Tibial nerve (tissue), 4 donors: Measurements from ENCODE around the gene OXCT1. TPM values are rescaled to one million over a fixed set of nuclear protein-coding genes. Genes with fewer than 3 reads are reported as not detected.

Experiments
- DNase-seq, 2 donors: peaks; one replicate each; pipeline ENCODE4 v3.0.0-alpha.2; 2019; ENCODE audit warnings: low spot score in 2 of 2
- H3K27ac ChIP-seq, 4 donors: fragments of 200-600 bp; sonication (generic) in 3 of 4; one replicate each; pipeline ENCODE4 v1.5.1; 2017 to 2019; ENCODE audit warnings: mild to moderate bottlenecking in 1 of 4
- H3K27me3 ChIP-seq, 2 donors: fragments of 200-600 bp; sonication (generic) in 1 of 2; one replicate each; pipeline versions ENCODE4 v1.5.1 to v1.6.0; 2017 to 2019
- H3K36me3 ChIP-seq, 3 donors: fragments of 200-600 bp; sonication (generic); one replicate each; pipeline ENCODE4 v1.5.1; 2018 to 2019
- H3K4me1 ChIP-seq, 4 donors: fragments of 200-600 bp; sonication (generic) in 3 of 4; one replicate each; pipeline ENCODE4 v1.5.1; 2017 to 2019
- H3K4me3 ChIP-seq, 4 donors: fragments of 200-600 bp; sonication (generic) in 3 of 4; one replicate each; pipeline ENCODE4 v1.5.1; 2017 to 2019; ENCODE audit warnings: mild to moderate bottlenecking in 1 of 4, moderate library complexity in 1 of 4
- H3K9me3 ChIP-seq, 4 donors: fragments of 200-600 bp; sonication (generic) in 3 of 4; one replicate each; pipeline ENCODE4 v1.5.1; 2017 to 2019
- EP300 ChIP-seq, 2 donors: sonication (generic); formaldehyde crosslinking; IDR thresholded peaks; one replicate each; pipeline ENCODE4 v1.6.1; 2017; ENCODE audit warnings: antibody characterized with exemption in 2 of 2, mild to moderate bottlenecking in 1 of 2
- POLR2A ChIP-seq, 2 donors: fragments of 450-650 bp; IDR thresholded peaks; one replicate each; pipeline ENCODE4 v1.6.1; 2017; ENCODE audit warnings: antibody characterized with exemption in 2 of 2, mild to moderate bottlenecking in 2 of 2, moderate library complexity in 2 of 2
- WGBS, 2 donors: methylation state at CpG; one replicate each; pipeline ENCODE4 v1.1.5; 2018; 5-methylcytosine and 5-hydroxymethylcytosine counted together
- total RNA-seq, 4 donors: library from RNA; depleted of rRNA; stranded (reverse); fragments of >200 nt; gene quantifications; one replicate each; pipeline ENCODE4 v1.1.0, GENCODE V29; 2016
- TF ChIP-seq, protein P1 (sequence below), 5 experiments: fragments of 200-600 bp in 3 of 5; fragments of 450-650 bp in 2 of 5; sonication (generic) in 3 of 5; IDR thresholded peaks; one replicate each; pipeline ENCODE4 v1.5.1; 2016 to 2019; ENCODE audit warnings: antibody characterized with exemption in 5 of 5, mild to moderate bottlenecking in 3 of 5, moderate library complexity in 2 of 5

Gene OXCT1
- 10 to 100 TPM; 20.4 to 41.2 (median 26.0) TPM for total RNA-seq

DNA sequence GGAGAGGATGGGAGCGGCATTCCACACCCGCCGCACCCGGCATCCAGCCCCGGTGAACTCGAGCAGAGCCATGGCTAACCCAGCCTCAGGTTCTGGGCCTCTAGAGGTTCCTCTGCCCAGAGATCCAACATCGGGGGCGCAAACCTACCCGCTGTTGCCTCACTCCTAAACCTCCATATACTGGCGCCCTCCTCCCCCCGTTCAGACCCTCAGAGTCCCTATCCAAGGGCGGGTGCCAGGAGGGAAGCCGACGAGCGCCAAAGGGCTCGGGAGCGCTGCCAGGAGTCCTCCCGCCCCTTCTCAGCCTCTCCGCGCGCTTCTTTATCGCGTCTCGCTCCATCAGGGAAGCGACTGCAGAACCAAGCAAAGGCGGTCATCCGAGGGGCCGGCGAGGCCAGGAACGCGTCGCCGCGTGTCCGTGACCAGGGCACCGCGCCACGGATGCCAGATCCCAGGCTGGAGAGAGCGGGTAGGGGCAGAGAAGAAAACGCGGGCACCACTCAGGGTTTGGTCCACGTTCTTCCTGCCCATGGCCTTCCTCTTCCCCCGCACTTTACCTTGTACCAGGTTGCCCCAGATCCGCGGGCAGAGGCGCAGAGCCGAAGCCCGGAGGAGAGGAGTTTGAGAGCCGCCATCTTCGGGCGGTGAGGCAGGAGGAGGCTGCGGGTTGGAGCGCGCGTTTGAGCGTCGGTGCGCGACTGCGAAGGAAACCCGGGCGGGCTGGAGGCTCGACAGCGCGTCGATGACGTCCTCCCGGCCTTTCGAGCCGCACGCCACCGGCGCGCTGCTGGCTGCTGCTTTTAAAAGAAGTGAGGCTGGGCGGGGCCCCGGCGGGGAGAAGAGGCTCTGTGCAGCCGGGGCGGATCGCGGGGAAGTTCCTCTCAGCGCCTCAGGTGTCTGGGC lies at the start of gene OXCT1:
Gene OXCT1 (minus strand): TSS at position 702 of the 903 bp plus-strand sequence. CDS start 67 bp downstream, at position 635.
- TF ChIP-seq, protein P1, sequence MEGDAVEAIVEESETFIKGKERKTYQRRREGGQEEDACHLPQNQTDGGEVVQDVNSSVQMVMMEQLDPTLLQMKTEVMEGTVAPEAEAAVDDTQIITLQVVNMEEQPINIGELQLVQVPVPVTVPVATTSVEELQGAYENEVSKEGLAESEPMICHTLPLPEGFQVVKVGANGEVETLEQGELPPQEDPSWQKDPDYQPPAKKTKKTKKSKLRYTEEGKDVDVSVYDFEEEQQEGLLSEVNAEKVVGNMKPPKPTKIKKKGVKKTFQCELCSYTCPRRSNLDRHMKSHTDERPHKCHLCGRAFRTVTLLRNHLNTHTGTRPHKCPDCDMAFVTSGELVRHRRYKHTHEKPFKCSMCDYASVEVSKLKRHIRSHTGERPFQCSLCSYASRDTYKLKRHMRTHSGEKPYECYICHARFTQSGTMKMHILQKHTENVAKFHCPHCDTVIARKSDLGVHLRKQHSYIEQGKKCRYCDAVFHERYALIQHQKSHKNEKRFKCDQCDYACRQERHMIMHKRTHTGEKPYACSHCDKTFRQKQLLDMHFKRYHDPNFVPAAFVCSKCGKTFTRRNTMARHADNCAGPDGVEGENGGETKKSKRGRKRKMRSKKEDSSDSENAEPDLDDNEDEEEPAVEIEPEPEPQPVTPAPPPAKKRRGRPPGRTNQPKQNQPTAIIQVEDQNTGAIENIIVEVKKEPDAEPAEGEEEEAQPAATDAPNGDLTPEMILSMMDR (IDR thresholded peaks at IDR 0.05) = no peak
- peak; percentile 15 to 60 for TF ChIP-seq POLR2A (IDR thresholded peaks at IDR 0.05)
- peak in 1 of 2 donors; percentile 79 for TF ChIP-seq EP300 (IDR thresholded peaks at IDR 0.05)
- H3K36me3 ChIP-seq = no peaks in the 10 kb centered on the region
- H3K4me1 ChIP-seq = peaks cover 0 to 35% (median 7%) of the 10 kb centered on the region in 4 donors
- no peaks in the 10 kb centered on the region for H3K27me3 ChIP-seq
- peak within 1 kb of the TSS; percentile 62 to 90 (median 78) for H3K4me3 ChIP-seq
- 0 to 1% methylated on average over 33 to 65 of the region's 82 CpGs for whole genome bisulfite sequencing, 2 donors
- no peaks in the 10 kb centered on the region for H3K9me3 ChIP-seq
- DNase-seq = peak; percentile 57
- peak within 1 kb of the TSS; percentile 83 to 97 (median 88) for H3K27ac ChIP-seq

DNA sequence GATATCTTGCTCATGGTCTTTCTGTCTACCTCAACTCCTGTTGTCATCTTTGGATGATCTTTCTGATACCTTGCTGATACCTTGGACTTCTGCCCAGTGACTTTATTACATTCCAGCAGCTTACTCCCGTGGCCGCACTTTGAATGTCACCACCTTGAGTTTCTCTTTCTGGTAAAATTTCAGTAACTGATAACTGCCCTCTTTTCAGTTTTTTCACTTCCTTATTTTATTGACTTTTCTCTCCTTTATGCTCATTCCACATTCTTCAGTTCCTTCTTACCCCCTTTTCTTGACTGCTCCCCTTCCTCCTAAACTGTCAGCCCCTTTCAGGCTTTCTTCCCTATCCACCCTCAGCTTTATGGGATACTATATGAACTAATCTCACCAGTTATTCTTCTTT lies 47.9 kb upstream of the OXCT1 start:
- H3K27me3 ChIP-seq = no peaks in the 10 kb centered on the region
- TF ChIP-seq EP300 (IDR thresholded peaks at IDR 0.05) (no peak), POLR2A (IDR thresholded peaks at IDR 0.05) (no peak)
- TF ChIP-seq, protein P1 (IDR thresholded peaks at IDR 0.05) = no peak
- no peak for DNase-seq
- no peak overlapping the region for H3K4me3 ChIP-seq
- H3K4me1 ChIP-seq = no peaks in the 10 kb centered on the region
- H3K9me3 ChIP-seq = no peaks in the 10 kb centered on the region
- H3K36me3 ChIP-seq = peaks cover 0 to 80% (median 0%) of the 10 kb centered on the region in 3 donors
- WGBS, 2 donors = 86 to 93% methylated on average over 2 of the region's 2 CpGs
- no peak overlapping the region for H3K27ac ChIP-seq

DNA sequence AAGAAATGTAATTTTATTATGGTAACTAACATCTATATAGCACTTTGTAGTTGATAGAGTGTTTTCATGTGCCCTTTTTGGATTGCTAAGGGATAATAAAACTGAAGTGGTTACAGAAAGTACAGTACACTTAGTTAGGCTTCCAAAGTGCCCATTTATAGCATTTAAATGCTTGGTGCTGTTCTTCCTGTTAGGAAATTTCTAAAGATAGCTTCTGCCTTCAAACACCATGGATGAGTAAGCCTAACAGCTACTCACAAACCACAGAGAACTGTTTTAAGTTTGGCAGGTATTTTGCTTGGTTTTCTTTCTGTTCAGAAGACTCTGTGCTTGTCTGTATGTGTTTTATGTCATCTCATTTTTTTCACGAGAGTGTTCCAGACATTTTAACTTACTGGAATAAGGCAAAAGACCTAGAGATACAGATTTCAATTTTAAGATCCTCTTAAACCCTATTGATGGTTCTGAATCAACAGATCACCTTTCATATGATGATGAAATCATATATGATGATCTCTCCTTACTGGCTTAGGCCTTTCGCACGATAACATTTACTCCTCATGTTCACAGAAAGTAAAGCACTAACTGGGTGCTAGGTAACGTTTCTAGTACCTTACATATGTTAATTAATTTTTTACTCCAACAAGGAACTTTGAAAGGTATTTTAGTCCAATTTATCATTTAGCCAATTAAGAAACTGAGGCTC lies 38.3 kb upstream of the OXCT1 start:
- 88 to 93% methylated on average over 4 of the region's 4 CpGs for WGBS, 2 donors
- TF ChIP-seq POLR2A (IDR thresholded peaks at IDR 0.05) (no peak), EP300 (IDR thresholded peaks at IDR 0.05) (no peak)
- TF ChIP-seq, protein P1 (IDR thresholded peaks at IDR 0.05) = no peak
- no peak overlapping the region for H3K4me3 ChIP-seq
- H3K36me3 ChIP-seq = peaks cover 10 to 59% (median 13%) of the 10 kb centered on the region in 3 donors
- no peak overlapping the region for H3K27ac ChIP-seq
- H3K4me1 ChIP-seq = peaks cover 0 to 29% (median 10%) of the 10 kb centered on the region in 4 donors
- no peak for DNase-seq
- no peaks in the 10 kb centered on the region for H3K27me3 ChIP-seq
- no peaks in the 10 kb centered on the region for H3K9me3 ChIP-seq

DNA sequence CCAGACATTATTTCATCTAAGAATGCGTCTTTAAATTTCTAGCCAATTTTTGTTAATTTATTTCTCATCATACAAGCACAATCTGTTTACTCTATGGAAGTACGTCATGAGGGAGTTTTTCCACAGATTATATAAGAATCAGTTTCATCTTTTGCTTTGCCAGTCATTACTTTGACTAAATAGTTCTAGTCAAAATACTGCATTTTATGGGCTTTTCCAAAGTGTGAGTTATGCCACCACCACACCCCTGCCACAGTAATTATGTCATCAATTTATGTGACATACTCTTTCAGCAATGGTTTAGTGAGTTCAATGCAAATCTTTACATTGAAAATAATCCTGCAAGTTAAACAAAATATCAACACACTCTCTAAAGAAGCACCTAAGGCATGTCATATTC lies 35.9 kb upstream of the OXCT1 start:
- TF ChIP-seq, protein P1 (IDR thresholded peaks at IDR 0.05) = no peak
- TF ChIP-seq EP300 (IDR thresholded peaks at IDR 0.05) (no peak), POLR2A (IDR thresholded peaks at IDR 0.05) (no peak)
- Histone ChIP-seq H3K36me3 (peaks cover 5 to 36% (median 8%) of the 10 kb centered on the region in 3 donors), H3K4me3 (no peak overlapping the region), H3K4me1 (peaks cover 0 to 36% (median 10%) of the 10 kb centered on the region in 4 donors), H3K27me3 (no peaks in the 10 kb centered on the region), H3K27ac (no peak overlapping the region), H3K9me3 (no peaks in the 10 kb centered on the region)
- WGBS, 2 donors = 77 to 84% methylated on average over 2 of the region's 2 CpGs
- no peak for DNase-seq
